OCI-LY3 (cell line): ENCODE measurements around the gene MYLK.

Experiments used
- CTCF ChIP-seq: fragments of 200-600, 300-600 bp; sonication (generic); IDR thresholded peaks from 2 replicates; pipeline ENCODE4 v1.5.1; 2014; ENCODE audit warnings: antibody characterized with exemption, low read length, low read depth
- EZH2phosphoT487 ChIP-seq: fragments of 200-600 bp; shearing (Covaris generic); IDR thresholded peaks from 2 replicates; pipeline ENCODE4 v1.6.1; 2018; ENCODE audit warnings: antibody characterized with exemption, mixed run types, low read depth

GRCh38 chr3:123711356-123711755, 172.8 kb downstream of the MYLK start:
- TF ChIP-seq EZH2phosphoT487 (no peak), CTCF (no peak)
